HepG2 (cell line): ENCODE measurements around the gene GTF3A. TPM values are rescaled to one million over a fixed set of nuclear protein-coding genes. Genes with fewer than 3 reads are reported as not detected.
A peak's percentile ranks its signal among the peaks of the same experiment; 100 is the strongest.

Source experiments
- BRF2 ChIP-seq: sonication (generic); formaldehyde crosslinking; IDR thresholded peaks from 2 replicates; pipeline ENCODE4 v1.8.1; 2022; ENCODE audit warnings: mild to moderate bottlenecking, missing genetic modification reagents
- CAMTA2 ChIP-seq: sonication (generic); formaldehyde crosslinking; IDR thresholded peaks from 2 replicates; pipeline ENCODE4 v1.4.0; 2020; ENCODE audit warnings: mild to moderate bottlenecking, missing genetic modification reagents, borderline replicate concordance
- CENPX ChIP-seq: sonication (generic); formaldehyde crosslinking; IDR thresholded peaks from 2 replicates; pipeline ENCODE4 v1.9.0; 2021; ENCODE audit warnings: mild to moderate bottlenecking, missing genetic modification reagents, moderate library complexity
- EHMT2 ChIP-seq: fragments of 200-600 bp; sonication (generic); IDR thresholded peaks from 2 replicates; pipeline ENCODE4 v1.7.0; 2017; ENCODE audit warnings: antibody characterized with exemption, low read depth, low read length, borderline replicate concordance
- ETV5 ChIP-seq: IDR thresholded peaks from 2 replicates; pipeline ENCODE4 v1.6.1; 2018; ENCODE audit warnings: missing biosample characterization, missing genetic modification reagents, inconsistent platforms, borderline replicate concordance
- FOXO4 ChIP-seq: sonication (generic); formaldehyde crosslinking; conservative IDR thresholded peaks from 2 replicates; pipeline ENCODE4 v1.8.1; 2023; ENCODE audit warnings: missing genetic modification reagents
- HNF4G ChIP-seq, 2 experiments: sonication (generic) in 1 of 2; formaldehyde crosslinking in 1 of 2; IDR thresholded peaks; 2 replicates each; pipeline versions ENCODE4 v1.4.0 to v1.6.1; 2011 to 2020; ENCODE audit warnings: borderline replicate concordance in 2 of 2, low read depth in 2 of 2, mild to moderate bottlenecking in 2 of 2, low read length in 1 of 2, missing genetic modification reagents in 1 of 2, moderate library complexity in 1 of 2
- IRX3 ChIP-seq: sonication (generic); formaldehyde crosslinking; IDR thresholded peaks from 2 replicates; pipeline ENCODE4 v1.8.1; 2023; ENCODE audit warnings: mild to moderate bottlenecking, low read depth, missing genetic modification reagents, borderline replicate concordance
- MEIS2 ChIP-seq: sonication (generic); formaldehyde crosslinking; IDR thresholded peaks from 2 replicates; pipeline ENCODE4 v1.9.0; 2021; ENCODE audit warnings: mild to moderate bottlenecking, missing genetic modification reagents
- MIXL1 ChIP-seq: IDR thresholded peaks from 2 replicates; pipeline ENCODE4 v1.6.1; 2016
- MLX ChIP-seq: IDR thresholded peaks from 2 replicates; pipeline ENCODE4 v1.6.1; 2016
- REL ChIP-seq: sonication (generic); formaldehyde crosslinking; conservative IDR thresholded peaks from 2 replicates; pipeline ENCODE4 v1.8.0; 2022; ENCODE audit warnings: mild to moderate bottlenecking, missing genetic modification reagents, moderate library complexity
- RXRA ChIP-seq: sonication (generic); formaldehyde crosslinking; IDR thresholded peaks from 2 replicates; pipeline ENCODE4 v1.5.1; 2020; ENCODE audit warnings: missing genetic modification reagents
- SALL2 ChIP-seq: sonication (generic); formaldehyde crosslinking; IDR thresholded peaks from 2 replicates; pipeline ENCODE4 v1.8.1; 2023; ENCODE audit warnings: mild to moderate bottlenecking, missing genetic modification reagents, inconsistent platforms
- SNAI1 ChIP-seq: sonication (generic); formaldehyde crosslinking; IDR thresholded peaks from 2 replicates; pipeline ENCODE4 v1.5.0; 2020; ENCODE audit warnings: mild to moderate bottlenecking, missing genetic modification reagents, borderline replicate concordance
- TBP ChIP-seq: sonication (generic); formaldehyde crosslinking; IDR thresholded peaks from 2 replicates; pipeline ENCODE4 v1.5.0; 2020; ENCODE audit warnings: missing genetic modification reagents
- THAP9 ChIP-seq: sonication (generic); formaldehyde crosslinking; IDR thresholded peaks from 2 replicates; pipeline ENCODE4; 2020; ENCODE audit warnings: missing genetic modification reagents, mild to moderate bottlenecking, borderline replicate concordance
- ZMAT3 ChIP-seq: sonication (generic); formaldehyde crosslinking; conservative IDR thresholded peaks from 2 replicates; pipeline ENCODE4 v1.7.0; 2021; ENCODE audit warnings: missing genetic modification reagents
- ZMYM2 ChIP-seq: sonication (generic); formaldehyde crosslinking; IDR thresholded peaks from 2 replicates; pipeline ENCODE4 v1.8.0; 2022; ENCODE audit warnings: mild to moderate bottlenecking, missing genetic modification reagents
- ZNF256 ChIP-seq: sonication (generic); formaldehyde crosslinking; conservative IDR thresholded peaks from 2 replicates; pipeline ENCODE4 v1.4.0; 2020; ENCODE audit warnings: missing genetic modification reagents
- ZNF383 ChIP-seq: sonication (generic); formaldehyde crosslinking; IDR thresholded peaks from 2 replicates; pipeline ENCODE4 v1.4.0; 2020; ENCODE audit warnings: missing genetic modification reagents, mild to moderate bottlenecking, borderline replicate concordance
- ZNF776 ChIP-seq: sonication (generic); formaldehyde crosslinking; IDR thresholded peaks from 2 replicates; pipeline ENCODE4 v1.4.0; 2020; ENCODE audit warnings: mild to moderate bottlenecking, missing genetic modification reagents
- ZNF816 ChIP-seq: sonication (generic); formaldehyde crosslinking; IDR thresholded peaks from 2 replicates; pipeline ENCODE4 v1.8.0; 2022; ENCODE audit warnings: missing genetic modification reagents, mild to moderate bottlenecking, borderline replicate concordance
- polyA plus RNA-seq, 8 experiments: library from polyadenylated mRNA; depleted of rRNA in 3 of 8; stranded (reverse) in 7 of 8; unstranded in 1 of 8; fragments of >200 nt; fragmentation: Illumina TruSeq in 4 of 8; extraction: Trizol in 4 of 8; gene quantifications; 2 replicates each; pipeline versions ENCODE4 v1.2.1 to v1.2.3, GENCODE V29; 2011 to 2016; ENCODE audit warnings: low read depth in 4 of 8, missing spikeins in 1 of 8, mixed read lengths in 1 of 8; ENCODE audit not compliant: insufficient read depth in 1 of 8
- total RNA-seq, 5 experiments: library from RNA; depleted of rRNA; stranded (reverse); fragments of >200 nt; fragmentation: Illumina TruSeq; extraction: Trizol; gene quantifications; 2 replicates each; pipeline ENCODE4 v1.2.3, GENCODE V29; 2016; ENCODE audit warnings: low read depth in 1 of 5

Gene GTF3A
- total and polyA plus RNA-seq, 2 of the 13 experiments (the other 11 are each of a cell fraction or from before 2014, with no cell fraction given), result 42.1 to 176 TPM

- TF ChIP-seq ETV5 (CRISPR knock-in tag) (peak; percentile 8; the same call in 1 of the 2 replicates), SALL2 (CRISPR knock-in tag) (peak; percentile 97), SNAI1 (CRISPR knock-in tag) (peak; percentile 51; the same call in 1 of the 2 replicates), MIXL1 (CRISPR knock-in tag) (no peak), BRF2 (peak; percentile 97), THAP9 (CRISPR knock-in tag) (no peak), ZMYM2 (CRISPR knock-in tag) (no peak), FOXO4 (peak; percentile 98; the same call in 1 of the 2 replicates), HNF4G (IDR thresholded peaks at IDR 0.05; ENCODE audit: borderline replicate concordance, low read depth, low read length) (peak; percentile 32; the same call in 1 of the 2 replicates), HNF4G (CRISPR knock-in tag; IDR thresholded peaks at IDR 0.05; ENCODE audit: borderline replicate concordance, low read depth) (peak; percentile 69), ZNF383 (CRISPR knock-in tag) (no peak), ZMAT3 (CRISPR knock-in tag) (peak; percentile 98), ZNF816 (CRISPR knock-in tag) (peak; percentile 82; the same call in 1 of the 2 replicates), MEIS2 (peak; percentile 97), MLX (0 out of 2 replicates have a peak, but pooled peaks have one; percentile 21), EHMT2 (no peak), TBP (CRISPR knock-in tag) (no peak), CENPX (CRISPR knock-in tag) (no peak), IRX3 (CRISPR knock-in tag) (peak; percentile 92; the same call in 1 of the 2 replicates), CAMTA2 (CRISPR knock-in tag) (peak; percentile 84; the same call in 1 of the 2 replicates), RXRA (CRISPR knock-in tag) (no peak; the same call in none of the 2 replicates), ZNF256 (CRISPR knock-in tag) (peak; percentile 87; the same call in 1 of the 2 replicates), REL (CRISPR knock-in tag) (peak; percentile 93), ZNF776 (peak; percentile 99)
Measured at GRCh38 chr13:27424246-27425157, at the start of gene GTF3A (continued).
